Type B pancreatic cell (in vitro differentiated cells): ENCODE data around the gene NAP1L1. TPM values are rescaled to one million over a fixed set of nuclear protein-coding genes. Genes with fewer than 3 reads are reported as not detected.

ENCODE experiments used
- DNase-seq: peaks from one replicate; pipeline ENCODE4 v3.0.0; 2021; ENCODE audit warnings: mixed read lengths; ENCODE audit not compliant: unreplicated experiment; ENCODE audit errors: extremely low spot score
- H3K27ac Mint-ChIP-seq: 2 replicates; pipeline ENCODE4 v1.8.0; 2021; ENCODE audit warnings: mild to moderate bottlenecking, mixed read lengths
- H3K27me3 Mint-ChIP-seq: 2 replicates; pipeline ENCODE4 v1.8.0; 2021; ENCODE audit warnings: mixed read lengths
- H3K36me3 Mint-ChIP-seq: 2 replicates; pipeline ENCODE4 v1.8.0; 2021; ENCODE audit warnings: mixed read lengths
- H3K4me1 Mint-ChIP-seq: one replicate; pipeline ENCODE4 v1.8.0; 2021; ENCODE audit warnings: mixed read lengths; ENCODE audit not compliant: unreplicated experiment
- H3K4me3 Mint-ChIP-seq: 2 replicates; pipeline ENCODE4 v1.8.0; 2021; ENCODE audit warnings: mild to moderate bottlenecking, mixed read lengths
- H3K9me3 Mint-ChIP-seq: 2 replicates; pipeline ENCODE4 v1.8.0; 2021; ENCODE audit warnings: mixed read lengths
- total RNA-seq: library from RNA; stranded (reverse); gene quantifications from 2 replicates; pipeline ENCODE4 v1.2.1, GENCODE V29; 2021; ENCODE audit warnings: low replicate concordance
- TF ChIP-seq, protein P1 (sequence below): fragments of 200-600 bp; sonication (generic); conservative IDR thresholded peaks from 2 replicates; pipeline ENCODE4 v1.5.0; 2021; ENCODE audit warnings: antibody characterized with exemption, mild to moderate bottlenecking

NAP1L1 gene
- total RNA-seq, 1 donor from 2014 or later, result 883 TPM

GRCh38 chr12:76031414-76032042, 53.0 kb downstream of the NAP1L1 start, which contains the start of gene PHLDA1:
PHLDA1 (minus strand) TSS chr12:76031776.
- Mint-ChIP-seq H3K4me3 (peak within 1 kb of the TSS; percentile 94), H3K27me3 (no peaks in the 10 kb centered on the region), H3K27ac (peak within 1 kb of the TSS; percentile 94), H3K4me1 (peaks cover 36% of the 10 kb centered on the region), H3K9me3 (no peaks in the 10 kb centered on the region), H3K36me3 (peaks cover 32% of the 10 kb centered on the region)
- DNase-seq, result peak; percentile 93
- TF ChIP-seq, protein P1, sequence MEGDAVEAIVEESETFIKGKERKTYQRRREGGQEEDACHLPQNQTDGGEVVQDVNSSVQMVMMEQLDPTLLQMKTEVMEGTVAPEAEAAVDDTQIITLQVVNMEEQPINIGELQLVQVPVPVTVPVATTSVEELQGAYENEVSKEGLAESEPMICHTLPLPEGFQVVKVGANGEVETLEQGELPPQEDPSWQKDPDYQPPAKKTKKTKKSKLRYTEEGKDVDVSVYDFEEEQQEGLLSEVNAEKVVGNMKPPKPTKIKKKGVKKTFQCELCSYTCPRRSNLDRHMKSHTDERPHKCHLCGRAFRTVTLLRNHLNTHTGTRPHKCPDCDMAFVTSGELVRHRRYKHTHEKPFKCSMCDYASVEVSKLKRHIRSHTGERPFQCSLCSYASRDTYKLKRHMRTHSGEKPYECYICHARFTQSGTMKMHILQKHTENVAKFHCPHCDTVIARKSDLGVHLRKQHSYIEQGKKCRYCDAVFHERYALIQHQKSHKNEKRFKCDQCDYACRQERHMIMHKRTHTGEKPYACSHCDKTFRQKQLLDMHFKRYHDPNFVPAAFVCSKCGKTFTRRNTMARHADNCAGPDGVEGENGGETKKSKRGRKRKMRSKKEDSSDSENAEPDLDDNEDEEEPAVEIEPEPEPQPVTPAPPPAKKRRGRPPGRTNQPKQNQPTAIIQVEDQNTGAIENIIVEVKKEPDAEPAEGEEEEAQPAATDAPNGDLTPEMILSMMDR, result peak; percentile 72

- Mint-ChIP-seq H3K4me1 (peaks cover 39% of the 10 kb centered on the region), H3K9me3 (no peaks in the 10 kb centered on the region), H3K4me3 (peak overlapping the region; percentile 94), H3K27me3 (no peaks in the 10 kb centered on the region), H3K36me3 (peaks cover 33% of the 10 kb centered on the region), H3K27ac (peak overlapping the region; percentile 86)
- DNase-seq, result no peak
- TF ChIP-seq, protein P1, result no peak
Observed at GRCh38 chr12:76031081-76031413, 53.4 kb downstream of the NAP1L1 start.

DNA sequence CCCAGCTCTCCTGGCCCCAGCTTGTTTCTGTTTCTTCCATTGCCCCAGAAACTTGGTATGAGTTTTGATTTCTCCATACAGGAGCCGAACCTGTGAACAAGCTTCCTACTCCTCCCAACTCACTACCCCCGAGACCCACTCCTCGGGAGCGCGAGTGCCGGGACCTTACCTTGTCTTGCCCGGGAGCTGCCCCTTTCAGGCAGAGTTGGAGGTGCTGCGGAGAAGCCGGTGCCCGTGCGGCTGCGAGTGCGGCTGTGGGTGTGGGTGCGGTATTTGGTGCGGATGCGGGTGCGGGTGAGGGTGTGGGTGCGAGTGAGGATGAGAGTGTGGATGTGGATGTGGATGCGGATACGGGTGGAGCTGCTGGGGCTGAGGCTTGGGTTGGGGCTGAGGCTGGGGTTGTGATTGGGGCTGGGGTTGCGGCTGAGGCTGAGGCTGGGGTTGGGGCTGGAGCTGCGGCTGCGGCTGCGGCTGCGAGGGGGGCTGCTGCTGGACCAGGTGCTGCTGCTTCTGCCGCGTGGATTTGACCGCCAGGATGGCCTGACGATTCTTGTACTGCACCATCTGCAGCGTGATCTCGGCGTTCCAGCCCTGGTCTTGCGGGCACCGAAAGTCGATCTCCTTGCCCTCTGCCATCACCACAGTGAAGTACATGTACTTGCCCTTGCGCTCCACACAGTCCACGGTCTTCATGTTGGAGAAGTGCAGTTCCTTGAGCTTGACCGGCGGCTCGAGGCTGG, 54.0 kb downstream of the NAP1L1 start:
- no peak for DNase-seq
- H3K27me3 Mint-ChIP-seq, result no peaks in the 10 kb centered on the region
- TF ChIP-seq, protein P1, result no peak
- H3K9me3 Mint-ChIP-seq, result no peaks in the 10 kb centered on the region
- H3K4me3 Mint-ChIP-seq, result peak overlapping the region; percentile 94
- peaks cover 37% of the 10 kb centered on the region for H3K36me3 Mint-ChIP-seq
- H3K4me1 Mint-ChIP-seq, result peaks cover 40% of the 10 kb centered on the region
- H3K27ac Mint-ChIP-seq, result peak overlapping the region; percentile 86

GRCh38 chr12:76029982-76030340, 54.5 kb downstream of the NAP1L1 start:
- Mint-ChIP-seq H3K36me3 (peaks cover 38% of the 10 kb centered on the region), H3K4me1 (peaks cover 42% of the 10 kb centered on the region), H3K27me3 (no peaks in the 10 kb centered on the region), H3K4me3 (peak overlapping the region; percentile 94), H3K9me3 (no peaks in the 10 kb centered on the region), H3K27ac (peak overlapping the region; percentile 86)
- TF ChIP-seq, protein P1, result no peak
- DNase-seq, result no peak

GRCh38 chr12:76028571-76029277, 55.8 kb downstream of the NAP1L1 start:
- TF ChIP-seq, protein P1, result no peak
- Mint-ChIP-seq H3K4me1 (peaks cover 34% of the 10 kb centered on the region), H3K36me3 (peaks cover 33% of the 10 kb centered on the region), H3K9me3 (no peaks in the 10 kb centered on the region), H3K27ac (peak overlapping the region; percentile 86), H3K27me3 (no peaks in the 10 kb centered on the region), H3K4me3 (peak overlapping the region; percentile 94)
- no peak for DNase-seq
